AML-193 (cell line): ENCODE results near the gene OAS3.
"Not testable (repeated sequence)": the region's sequence is repeated elsewhere in the genome, so short reads cannot be mapped to it uniquely, and the experiment has no call there.

Source experiments
- DNase-seq, 2 experiments: peaks; one replicate each; lab custom pipeline; 2025; lab: John Stamatoyannopoulos, UW

OAS3 gene

GRCh38 chr12:112980491-112981158 is 42.4 kb downstream of the OAS3 start:
- no peak for DNase-seq

- no peak for DNase-seq
Measured at GRCh38 chr12:112985642-112986290, 47.5 kb downstream of the OAS3 start.

GRCh38 chr12:112986291-112986800 is 48.1 kb downstream of the OAS3 start:
- no peak for DNase-seq

DNA sequence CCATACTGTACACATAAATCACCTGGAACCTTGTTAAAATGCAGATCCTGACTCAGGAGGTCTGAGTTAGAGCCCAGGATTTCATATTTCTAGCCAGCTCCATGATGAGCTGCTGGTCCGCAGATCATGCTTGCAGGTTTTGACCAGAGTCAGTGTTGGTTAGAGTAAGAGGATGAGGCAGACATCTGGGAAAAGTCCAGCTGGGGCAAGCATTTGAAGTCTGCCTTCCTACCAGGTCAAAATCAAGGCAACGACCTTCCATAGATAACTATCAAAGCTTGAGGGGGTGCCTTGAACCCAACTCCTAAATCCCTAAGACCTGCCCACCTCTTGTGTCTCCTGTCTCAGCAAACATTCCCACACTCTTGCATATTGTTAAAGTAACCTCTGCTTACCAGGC is 49.3 kb downstream of the OAS3 start:
- no peak for DNase-seq

DNA sequence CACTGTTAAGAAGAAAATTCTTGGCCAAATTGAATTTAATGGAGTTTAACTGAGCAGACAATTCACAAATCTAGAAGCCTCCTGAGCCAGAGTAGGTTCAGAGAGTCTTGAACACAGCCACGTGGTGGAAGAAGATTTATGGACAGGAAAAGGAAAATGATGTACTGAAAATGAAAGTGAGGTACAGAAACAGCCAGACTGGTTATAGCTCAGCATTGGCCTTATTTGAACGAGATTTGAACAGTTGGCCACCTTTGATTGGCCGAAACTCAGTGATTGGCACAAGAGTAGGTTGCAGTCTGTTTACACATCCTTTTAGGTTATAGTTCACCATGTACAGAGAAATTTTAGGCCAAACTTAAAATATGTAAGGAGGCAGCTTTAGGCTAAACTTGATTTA is 50.0 kb downstream of the OAS3 start:
- no peak for DNase-seq

DNA sequence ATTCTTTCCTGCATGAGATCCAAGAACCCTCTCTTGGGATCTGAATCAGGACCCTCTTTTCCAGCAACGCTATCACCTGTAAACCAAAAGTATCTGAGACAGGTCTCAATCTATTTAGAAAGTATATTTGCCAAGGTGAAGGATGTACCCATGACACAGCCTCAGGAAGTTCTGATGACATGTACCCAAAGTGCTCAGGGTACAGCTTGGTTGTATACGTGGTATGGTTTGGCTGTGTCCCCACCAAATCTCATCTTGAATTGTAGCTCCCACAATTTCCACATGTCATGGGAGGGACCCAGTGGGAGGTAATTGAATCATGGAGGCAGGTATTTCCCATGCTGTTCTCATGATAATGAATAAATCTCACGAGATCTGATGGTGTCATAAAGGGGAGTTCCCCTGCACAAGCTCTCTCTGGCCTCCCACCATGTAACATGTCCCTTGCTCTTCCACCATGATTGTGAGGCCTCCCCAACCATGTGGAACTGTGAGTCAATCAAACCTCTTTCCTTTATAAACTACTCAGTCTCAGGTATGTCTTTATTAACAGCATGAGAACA is 50.6 kb downstream of the OAS3 start:
- not testable (repeated sequence) for DNase-seq

- no peak for DNase-seq
Measured at GRCh38 chr12:112989806-112990205, 51.5 kb downstream of the OAS3 start.

DNA sequence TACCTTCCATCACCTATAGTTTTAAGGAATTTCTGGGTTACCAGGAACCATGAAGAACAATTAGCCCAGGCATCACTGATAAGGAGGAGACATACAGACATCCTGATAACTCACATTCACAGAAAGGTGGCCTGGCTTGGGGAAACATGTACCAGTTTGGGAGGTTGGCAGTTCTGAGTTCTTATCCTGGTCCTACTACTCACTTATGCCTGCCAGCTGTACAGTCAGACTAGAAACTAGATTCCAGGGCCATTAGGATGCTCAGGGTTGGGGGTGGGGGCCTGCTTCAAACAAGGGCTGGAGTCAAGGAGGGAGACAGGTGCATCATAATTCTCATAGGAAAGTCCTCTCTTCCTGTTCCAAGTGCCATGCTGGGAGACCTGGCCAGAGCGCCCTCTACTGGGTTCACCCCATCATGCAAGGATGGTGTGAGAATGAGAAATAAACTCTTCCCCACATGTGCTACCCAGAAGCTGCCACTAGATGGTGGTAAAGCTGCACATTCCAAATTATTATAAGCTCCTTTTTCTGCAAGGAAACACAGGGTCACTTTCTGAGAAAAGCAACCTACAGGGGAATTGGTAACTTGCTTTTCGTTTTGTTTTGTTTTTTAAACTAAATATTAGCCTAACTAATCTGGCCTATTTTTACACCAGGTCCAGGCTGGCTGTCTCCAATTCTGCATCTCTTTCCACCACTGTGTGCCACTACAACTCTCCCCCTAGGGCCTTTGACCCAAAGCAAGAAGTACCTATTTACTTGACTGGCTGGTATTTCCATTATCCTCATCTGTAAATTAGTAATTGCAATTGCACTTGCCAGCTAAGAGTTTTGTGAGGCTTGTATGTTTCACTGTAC is 54.5 kb downstream of the OAS3 start:
- peak; percentile 71 to 73 for DNase-seq

DNA sequence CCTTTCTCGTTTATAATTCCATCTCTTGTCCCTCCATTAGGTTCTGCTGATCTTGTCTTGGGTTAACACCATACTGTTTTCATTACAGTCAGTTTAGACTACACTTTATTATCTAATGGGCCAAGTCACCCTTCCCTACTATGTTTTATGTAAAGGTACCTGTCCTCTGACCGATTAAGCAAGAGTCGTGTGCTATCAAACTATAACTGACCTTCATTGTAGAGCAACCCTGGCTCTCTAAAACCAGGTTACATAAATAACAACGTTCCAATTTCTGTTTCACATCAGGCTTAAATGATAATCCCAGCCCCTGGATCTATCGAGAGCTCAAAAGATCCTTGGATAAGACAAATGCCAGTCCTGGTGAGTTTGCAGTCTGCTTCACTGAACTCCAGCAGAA is 56.7 kb downstream of the OAS3 start:
- DNase-seq, result no peak

- DNase-seq, result no peak
Measured at GRCh38 chr12:112996501-112996900, 58.2 kb downstream of the OAS3 start.

GRCh38 chr12:112997506-112997905 is 59.2 kb downstream of the OAS3 start:
- DNase-seq, result no peak

GRCh38 chr12:112998987-112999767 is 60.9 kb downstream of the OAS3 start:
- DNase-seq, result no peak

DNA sequence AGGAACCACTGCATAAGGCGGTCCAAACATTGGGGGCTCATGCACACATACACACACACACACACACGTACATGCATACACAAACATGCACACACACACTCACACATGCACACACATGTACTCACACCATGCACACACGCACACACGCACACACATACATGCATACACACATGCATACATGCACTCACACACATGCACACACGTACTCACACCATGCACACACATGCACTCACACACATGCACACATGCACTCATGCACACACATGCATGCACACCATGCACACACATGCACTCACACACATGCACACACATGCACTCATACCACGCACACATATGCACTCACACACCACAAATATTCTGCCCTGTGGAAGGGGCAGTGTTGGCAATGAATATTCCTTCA is 62.2 kb downstream of the OAS3 start:
- DNase-seq, result no peak

DNA sequence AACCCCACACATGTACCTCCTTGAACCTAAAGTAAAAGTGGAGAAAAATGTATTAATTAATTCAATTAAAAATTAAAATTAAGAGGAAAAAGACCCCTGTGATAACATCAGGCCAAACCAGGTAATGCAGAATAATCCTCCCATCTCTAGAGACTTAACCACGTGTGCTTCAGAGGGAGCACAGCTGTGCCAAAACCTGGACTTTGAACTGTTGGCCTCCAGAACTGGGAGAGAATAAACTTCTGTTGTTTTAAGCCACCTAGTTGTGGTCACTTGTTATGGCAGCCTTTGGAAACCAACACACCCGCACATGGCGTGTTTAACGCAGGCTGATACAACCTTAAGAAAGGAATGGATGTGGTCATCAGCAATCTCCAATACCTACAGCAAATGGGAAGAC is 63.9 kb downstream of the OAS3 start:
- no peak for DNase-seq

DNA sequence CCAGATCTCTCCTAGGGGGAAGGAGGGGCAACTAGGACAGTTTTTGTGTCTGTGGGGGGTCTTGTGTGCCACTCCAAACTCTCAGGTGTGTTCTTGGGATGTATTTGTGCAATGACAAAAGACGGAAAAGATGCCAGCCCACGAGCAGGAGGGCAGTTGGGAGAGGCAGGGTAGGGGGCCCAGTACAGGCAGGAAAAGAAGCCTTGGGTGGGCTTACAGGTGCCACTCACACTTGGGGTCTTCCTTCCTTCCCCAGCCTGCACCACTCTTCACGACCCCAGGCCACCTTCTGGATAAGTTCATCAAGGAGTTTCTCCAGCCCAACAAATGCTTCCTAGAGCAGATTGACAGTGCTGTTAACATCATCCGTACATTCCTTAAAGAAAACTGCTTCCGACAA is 64.4 kb downstream of the OAS3 start:
- DNase-seq, result no peak

- DNase-seq, result no peak
Measured at GRCh38 chr12:113003636-113004035, 65.4 kb downstream of the OAS3 start.

GRCh38 chr12:113005762-113006161 is 67.5 kb downstream of the OAS3 start:
- DNase-seq, result no peak

GRCh38 chr12:113006206-113006605 is 67.9 kb downstream of the OAS3 start:
- no peak for DNase-seq

- DNase-seq, result no peak
Measured at GRCh38 chr12:113006641-113007040, 68.4 kb downstream of the OAS3 start.

- DNase-seq, result no peak
Measured at GRCh38 chr12:113007166-113007565, 68.9 kb downstream of the OAS3 start.

- DNase-seq, result no peak
Measured at GRCh38 chr12:113010701-113011100, 72.4 kb downstream of the OAS3 start.

DNA sequence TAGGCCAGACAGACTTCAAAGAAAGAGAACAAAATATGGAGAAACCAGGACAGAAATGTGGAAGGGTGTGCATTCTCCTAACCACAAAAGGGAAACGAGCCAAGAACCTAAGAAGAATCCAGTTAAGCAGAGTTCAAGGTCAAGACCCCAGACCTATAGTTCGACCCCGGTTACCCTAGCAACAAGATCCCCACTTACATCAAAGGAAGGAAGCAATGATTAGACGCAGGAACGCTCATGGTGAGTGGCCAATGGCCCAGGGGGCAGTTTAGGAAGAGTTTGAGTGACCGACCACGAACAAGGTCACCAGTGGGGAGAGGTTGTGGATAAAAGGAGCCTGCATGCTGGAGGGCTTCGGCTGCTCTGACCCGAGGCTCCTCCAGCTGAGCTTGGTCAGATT is 76.3 kb downstream of the OAS3 start:
- DNase-seq, result no peak
